Right kidney (tissue), 9 donors: Measurements from ENCODE around the gene TRMT11.
"Not testable (repeated sequence)": the region's sequence is repeated elsewhere in the genome, so short reads cannot be mapped to it uniquely, and the experiment has no call there.

Experiments
- DNase-seq: peaks from one replicate; pipeline ENCODE4 v3.0.0-alpha.2; 2016
- long read RNA-seq, 8 donors: transcript quantifications; one replicate each; lab custom pipeline, GENCODE V29; 2026

Gene TRMT11
- long read RNA-seq, donor 1, transcript TRMT11-201 (13 exons, 1,565 nt): major isoform, 7 of 7 reads
- long read RNA-seq, donor 1, partial matches to known transcripts: 0 of 7 reads
- long read RNA-seq, donor 1, other reads (novel, unspliced or antisense): 0 of 7 reads
- long read RNA-seq, donor 2, partial matches to known transcripts: 0 of 3 reads
- long read RNA-seq, donor 2, other reads (novel, unspliced or antisense): 0 of 3 reads
- long read RNA-seq, donor 3, partial matches to known transcripts: 0 of 3 reads
- long read RNA-seq, donor 3, other reads (novel, unspliced or antisense): 0 of 3 reads
- long read RNA-seq, donor 4, transcript TRMT11-201 (13 exons, 1,565 nt): major isoform, 6 of 11 reads
- long read RNA-seq, donor 4, partial matches to known transcripts: 5 of 11 reads
- long read RNA-seq, donor 4, other reads (novel, unspliced or antisense): 0 of 11 reads
- long read RNA-seq, donor 5, transcript TRMT11-201 (13 exons, 1,565 nt): major isoform, 6 of 6 reads
- long read RNA-seq, donor 5, partial matches to known transcripts: 0 of 6 reads
- long read RNA-seq, donor 5, other reads (novel, unspliced or antisense): 0 of 6 reads
- long read RNA-seq, donor 6, partial matches to known transcripts: 0 of 4 reads
- long read RNA-seq, donor 6, other reads (novel, unspliced or antisense): 0 of 4 reads
- long read RNA-seq, donor 7, transcript TRMT11-201 (13 exons, 1,565 nt): major isoform, 7 of 8 reads
- long read RNA-seq, donor 7, partial matches to known transcripts: 0 of 8 reads
- long read RNA-seq, donor 7, other reads (novel, unspliced or antisense): 0 of 8 reads
- long read RNA-seq, donor 8, transcript TRMT11-201 (13 exons, 1,565 nt): major isoform, 6 of 6 reads
- long read RNA-seq, donor 8, partial matches to known transcripts: 0 of 6 reads
- long read RNA-seq, donor 8, other reads (novel, unspliced or antisense): 0 of 6 reads

DNA sequence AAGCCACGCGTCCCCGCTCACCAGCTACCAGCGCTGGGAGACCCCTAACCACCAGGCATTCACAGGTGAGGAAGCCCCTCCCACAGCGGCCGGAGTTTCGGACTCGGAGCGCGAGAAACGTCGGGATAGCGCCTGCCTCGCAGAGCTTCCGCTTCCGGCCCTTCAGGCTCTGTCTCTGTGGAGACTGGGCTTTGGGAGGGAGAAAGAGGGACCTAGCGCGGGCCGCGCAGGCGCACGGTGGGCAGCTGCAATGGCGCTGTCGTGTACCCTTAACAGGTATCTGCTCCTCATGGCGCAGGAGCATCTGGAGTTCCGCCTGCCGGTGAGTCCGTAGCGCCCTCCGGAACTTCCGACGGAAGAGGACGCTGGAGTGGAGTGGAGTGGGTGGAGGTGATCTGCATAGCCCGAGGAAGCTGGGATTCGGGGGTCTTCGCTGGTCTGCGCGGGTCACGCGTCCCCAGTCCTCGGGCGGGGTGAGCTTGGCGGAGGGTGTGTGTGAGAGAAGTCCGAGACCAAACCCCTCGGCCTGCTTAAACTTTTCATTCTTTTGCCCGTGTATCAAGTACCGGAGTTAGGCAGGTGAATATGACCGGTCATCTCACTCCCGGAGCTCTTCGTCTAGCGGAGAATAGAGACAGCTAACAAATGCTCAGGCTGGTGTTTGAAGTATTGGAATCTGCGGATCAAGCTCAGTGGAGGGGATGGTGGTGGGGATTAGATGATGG, at the start of gene TRMT11:
TRMT11 (plus strand) TSS at position 240 of the 725 bp plus-strand sequence; CDS start at position 251, 11 bp downstream.
- DNase-seq: peak; percentile 88

DNA sequence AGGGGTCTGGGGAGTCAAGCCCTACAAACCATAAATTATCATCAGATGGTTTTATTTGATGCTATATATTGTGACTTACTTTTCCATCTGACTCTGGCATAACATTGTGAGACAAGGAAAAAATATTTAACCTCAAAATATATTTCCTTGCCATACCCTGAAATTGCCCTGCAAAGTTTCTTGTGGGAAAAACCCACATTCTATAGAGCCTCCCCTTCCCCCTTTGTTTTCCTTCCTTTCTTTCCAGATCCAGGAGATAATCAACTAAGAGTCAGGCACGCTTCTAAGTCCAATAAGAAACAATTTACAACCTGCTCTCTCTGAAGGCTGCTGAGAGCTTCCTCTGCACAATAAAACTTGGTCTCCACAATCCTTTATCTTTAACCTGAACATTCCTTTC, 47.3 kb upstream of the TRMT11 start:
- DNase-seq: no peak

DNA sequence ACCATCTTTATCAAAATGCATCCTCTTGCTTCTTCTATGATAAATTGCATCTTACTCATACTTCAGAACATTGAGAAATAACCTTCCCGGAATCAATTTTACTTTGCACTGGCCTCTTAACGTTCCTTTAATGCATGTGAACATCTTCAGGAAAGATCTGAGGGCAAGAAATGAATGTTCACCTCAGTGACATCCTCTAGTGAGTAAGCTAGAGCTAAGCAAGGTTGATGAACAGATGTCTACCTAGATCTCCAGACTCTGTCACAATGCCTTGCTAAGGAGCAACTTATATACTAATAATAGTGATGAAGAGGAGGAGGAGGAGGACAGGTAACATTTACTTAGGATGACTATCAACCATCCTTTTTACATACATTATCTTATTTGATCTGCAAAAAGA, 46.5 kb upstream of the TRMT11 start:
- DNase-seq: no peak

DNA sequence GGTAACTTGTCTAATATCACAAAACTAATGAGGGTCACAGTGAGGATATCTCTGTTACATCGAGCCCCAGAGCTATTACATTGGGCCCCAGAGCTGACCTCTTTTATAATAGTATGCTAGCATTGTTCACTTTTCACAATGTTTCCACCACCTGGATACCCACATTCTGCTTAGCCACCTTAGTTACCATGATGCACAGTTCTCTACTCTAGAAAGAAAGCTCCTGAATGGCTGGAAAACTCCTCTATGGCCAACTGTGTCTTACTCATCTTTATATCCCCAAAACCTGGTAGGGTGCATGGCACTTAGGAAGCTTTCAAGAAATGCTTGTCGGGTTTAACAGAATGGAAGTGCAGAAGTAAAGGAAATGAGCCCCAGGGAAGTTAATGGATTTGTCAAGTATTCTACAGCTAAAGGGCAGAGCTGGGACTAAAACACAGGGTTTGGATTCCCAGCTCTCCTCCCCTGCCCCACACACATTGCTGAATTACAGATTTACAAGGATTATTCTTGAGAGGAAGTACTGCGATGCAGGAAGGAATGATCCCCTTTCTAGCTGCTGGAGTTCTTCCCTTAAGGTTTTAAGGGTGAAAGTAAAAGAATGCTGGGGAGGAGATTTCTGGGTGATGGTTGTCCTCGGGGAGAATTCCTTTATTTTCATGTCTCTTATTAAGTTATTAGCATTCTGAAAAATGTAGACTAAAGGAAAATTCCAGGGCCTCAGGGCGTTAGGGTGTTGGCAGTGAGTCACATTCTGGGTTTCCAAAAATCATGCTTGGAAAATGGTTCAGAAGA, 45.9 kb upstream of the TRMT11 start:
- no peak for DNase-seq

DNA sequence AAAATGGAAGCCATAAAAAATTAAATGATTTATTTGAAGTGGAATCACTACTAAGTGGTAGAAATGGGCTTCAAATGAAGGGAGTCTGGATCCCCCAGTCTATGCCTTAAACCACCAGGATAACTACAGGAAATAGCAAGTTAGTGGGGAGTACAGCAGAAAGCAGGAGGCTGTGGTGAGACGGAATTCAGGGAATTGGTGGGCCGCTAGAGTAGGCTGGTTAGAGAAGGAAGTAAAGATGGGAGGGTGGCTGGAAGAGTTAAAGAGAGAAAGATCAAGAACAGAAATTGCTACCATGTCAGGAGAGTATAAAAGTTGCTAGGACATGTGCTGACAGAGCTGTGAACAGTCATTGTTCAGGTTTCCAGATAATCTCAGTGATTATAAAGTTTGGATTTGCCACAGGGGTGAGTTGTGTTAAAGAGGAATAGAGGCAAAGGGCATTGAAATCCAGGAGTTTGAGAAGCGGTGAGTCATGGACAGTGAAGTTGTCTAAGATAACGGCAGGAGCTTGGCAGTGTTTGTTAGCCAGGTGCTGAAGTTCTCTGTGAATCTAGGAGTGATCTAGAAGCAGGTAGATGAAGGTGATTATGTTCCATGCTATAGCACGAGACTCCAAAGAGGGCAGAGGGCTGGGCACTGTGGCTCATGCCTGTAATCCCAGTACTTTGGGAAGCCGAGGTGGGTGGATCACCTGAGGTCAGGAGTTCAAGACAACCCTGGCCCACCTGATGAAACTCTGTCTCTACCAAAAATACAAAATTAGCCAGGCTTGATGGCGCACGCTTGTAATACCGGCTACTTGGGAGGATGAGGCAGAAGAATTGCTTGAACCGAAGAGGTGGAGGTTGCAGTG, 43.4 kb upstream of the TRMT11 start:
- DNase-seq: no peak

DNA sequence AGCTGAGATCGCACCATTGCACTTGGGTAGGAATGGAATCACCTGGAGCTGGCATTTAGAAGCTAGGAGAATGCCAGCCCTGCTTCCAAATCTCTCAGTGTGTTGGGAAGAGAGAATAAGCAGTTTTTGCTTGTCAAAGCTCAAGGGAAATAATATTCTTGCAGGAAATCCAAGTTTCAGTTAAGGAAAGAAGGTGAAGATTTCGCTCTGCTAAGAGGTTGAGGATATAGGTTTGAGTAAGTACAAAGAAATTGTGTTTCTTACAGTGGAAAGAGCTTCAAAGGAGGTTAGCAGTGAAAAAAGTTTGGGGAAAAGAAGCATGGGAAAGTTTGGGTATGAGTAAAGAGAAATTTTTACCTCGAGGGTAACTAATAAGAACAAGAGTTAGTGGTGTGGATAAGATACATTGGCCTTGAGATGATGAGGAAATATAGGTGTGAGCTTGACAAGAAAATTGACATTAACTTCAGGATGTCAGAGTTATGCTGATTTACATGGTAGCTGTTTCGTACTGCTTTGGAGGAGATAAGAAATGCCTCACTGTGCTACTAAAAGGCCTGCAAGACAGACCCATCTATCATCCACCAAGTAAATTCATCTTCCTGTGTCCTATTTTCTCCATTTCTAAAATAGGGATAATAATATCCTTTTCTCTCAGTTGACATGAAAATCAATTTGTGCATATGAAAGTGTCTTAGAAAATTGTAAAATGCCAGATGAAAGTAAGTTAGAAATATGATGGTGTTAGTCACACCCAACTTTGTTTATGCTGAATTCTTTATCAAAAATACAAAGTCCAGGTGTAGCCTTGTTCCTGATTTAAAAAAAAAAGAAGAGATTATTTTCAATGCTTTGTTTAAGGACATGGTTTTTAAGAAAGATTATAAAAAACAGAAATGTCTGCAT, 42.6 kb upstream of the TRMT11 start:
- no peak for DNase-seq

DNA sequence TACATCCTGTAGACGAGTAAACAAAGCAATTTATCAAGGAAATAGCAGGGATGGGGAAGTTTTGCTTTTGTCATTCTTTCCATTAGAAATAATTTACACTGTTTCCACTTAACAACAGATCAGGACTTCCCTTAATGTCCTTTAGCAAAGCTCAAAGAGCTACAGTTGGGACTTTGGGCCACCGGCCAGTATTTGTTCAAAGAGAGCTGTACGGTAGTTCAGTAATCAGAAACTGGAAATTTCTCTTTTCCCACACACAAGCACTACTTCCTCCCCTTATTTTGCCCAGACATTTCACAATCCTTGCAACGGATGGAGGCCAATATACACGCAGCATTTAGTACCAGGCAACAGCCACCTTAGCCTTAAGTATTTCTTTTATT, 41.9 kb upstream of the TRMT11 start:
- no peak for DNase-seq

DNA sequence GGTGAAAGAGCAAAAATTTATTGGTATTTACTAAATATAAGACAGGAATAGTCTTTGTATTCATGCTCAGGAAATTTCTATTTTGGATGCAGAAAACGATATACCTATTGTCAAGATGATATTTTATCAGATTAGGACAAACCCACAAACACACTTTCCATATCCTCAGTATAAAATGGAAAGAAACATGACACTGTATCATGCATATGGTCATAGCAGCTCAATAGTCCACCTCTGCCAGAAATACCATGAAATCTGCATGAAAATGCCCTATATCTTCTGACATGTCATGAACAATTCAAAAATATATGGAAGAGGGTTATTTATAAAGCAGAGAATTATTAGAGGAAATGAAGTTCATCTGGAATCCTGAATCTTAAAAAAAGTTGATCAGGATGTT, 41.4 kb upstream of the TRMT11 start:
- no peak for DNase-seq

DNA sequence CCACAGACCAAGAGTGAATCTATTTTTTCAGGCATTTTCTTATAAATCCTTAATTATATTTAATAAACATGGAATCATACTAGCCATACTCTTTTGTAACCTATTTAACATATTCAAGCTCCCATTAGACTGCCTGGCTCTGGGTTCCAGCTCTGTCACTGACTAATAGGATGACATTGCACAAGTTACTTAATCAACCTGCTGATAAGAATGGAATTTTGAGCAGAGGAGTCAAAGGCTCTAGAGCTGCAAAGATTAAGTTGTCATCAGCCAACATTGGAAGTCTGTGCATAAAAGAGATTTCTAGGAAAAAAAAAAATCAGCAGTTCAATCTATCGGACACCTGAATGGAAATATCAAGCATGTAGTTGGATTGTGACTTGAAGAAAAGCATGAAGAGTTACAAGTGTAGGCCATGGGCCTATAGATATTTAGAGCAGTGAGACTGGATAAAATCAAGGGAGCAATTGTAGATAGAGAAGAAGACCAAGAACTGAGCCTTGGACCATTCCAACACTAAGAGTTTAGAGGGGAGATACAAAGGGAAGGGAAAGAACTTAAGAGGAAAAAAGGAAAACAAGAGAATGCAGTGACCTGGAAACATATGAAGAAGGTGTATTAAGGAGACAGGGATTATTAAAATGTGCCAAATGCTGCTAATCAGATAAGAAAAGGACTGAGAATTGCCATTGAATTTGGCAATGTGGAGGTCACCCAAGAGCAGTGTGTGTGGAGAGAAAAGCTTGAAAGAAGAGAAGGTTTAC, 40.8 kb upstream of the TRMT11 start:
- DNase-seq: no peak

DNA sequence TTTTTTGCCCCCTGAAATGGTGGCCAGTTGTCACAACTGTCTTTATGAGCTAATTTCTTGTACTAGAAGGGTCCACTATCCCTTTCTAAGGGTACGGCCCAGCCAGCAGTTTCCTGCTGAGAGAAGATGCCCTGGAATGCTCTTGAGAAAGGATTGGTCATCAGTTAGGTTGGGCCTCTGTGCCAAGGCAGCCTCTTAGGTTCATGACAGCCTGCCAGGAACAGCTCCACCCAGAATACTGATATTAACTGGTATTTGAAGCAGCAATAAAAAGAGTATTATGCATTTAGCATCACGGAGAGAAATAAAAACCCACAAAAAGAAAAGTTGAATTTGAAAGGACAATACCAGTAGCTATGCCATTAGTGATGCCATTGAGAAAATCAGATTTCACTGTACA, 38.7 kb upstream of the TRMT11 start:
- DNase-seq: no peak

DNA sequence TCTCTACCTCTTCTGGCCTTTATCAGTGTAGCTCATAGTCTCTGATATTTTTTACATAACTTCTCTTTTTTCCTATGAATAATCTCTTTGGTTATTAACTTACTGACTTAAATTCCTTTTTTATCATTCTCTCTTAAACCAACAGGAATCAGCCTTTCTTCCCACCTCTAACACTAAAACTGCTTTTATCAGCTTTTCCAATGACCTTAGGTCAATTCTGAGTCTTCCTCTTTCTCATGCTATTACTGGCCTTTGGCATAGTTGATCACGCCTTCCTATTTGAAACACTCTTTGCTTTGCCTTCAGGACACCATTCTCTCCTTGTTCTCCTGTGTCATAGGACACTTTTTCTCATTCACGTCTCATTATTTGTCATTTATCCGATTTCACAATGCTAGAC, 37.9 kb upstream of the TRMT11 start:
- no peak for DNase-seq

DNA sequence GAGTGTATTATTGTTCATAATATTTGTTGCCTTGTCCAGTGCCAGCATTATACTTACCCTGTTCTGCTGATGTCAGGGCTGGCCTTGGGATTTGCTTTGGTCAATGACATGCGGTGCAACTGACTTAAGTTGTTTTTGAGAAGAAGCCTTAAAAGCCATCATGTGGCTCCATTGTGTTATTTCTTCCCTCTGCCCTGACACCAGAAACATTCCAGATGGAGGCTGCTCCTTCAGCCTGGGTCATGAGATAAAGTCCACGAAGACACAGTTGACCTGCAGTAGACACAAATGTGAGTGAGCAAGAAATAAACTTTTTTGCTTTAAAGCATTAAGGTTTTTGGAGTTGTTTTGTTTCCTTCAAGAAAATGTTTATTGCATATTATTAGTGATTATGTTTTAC, 37.3 kb upstream of the TRMT11 start:
- no peak for DNase-seq

DNA sequence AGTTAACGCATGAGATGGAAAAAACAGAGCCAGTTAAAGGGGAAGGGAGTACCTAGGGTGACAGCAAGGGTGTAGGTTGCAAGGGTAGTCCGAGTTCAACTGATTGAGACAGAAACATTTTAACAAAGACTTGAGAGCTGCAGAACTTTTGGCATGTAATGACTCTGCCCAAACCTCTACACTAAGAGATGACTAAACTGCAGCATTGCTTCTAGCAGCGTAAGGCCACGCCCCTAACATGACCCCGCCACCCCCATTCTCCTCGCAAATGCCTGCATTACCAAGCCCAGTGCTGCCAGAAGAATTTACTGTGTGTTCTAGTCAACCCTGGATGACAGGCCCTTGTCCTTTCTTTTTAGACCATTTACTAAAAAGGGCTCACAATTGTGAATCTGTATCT, 36.0 kb upstream of the TRMT11 start:
- no peak for DNase-seq

DNA sequence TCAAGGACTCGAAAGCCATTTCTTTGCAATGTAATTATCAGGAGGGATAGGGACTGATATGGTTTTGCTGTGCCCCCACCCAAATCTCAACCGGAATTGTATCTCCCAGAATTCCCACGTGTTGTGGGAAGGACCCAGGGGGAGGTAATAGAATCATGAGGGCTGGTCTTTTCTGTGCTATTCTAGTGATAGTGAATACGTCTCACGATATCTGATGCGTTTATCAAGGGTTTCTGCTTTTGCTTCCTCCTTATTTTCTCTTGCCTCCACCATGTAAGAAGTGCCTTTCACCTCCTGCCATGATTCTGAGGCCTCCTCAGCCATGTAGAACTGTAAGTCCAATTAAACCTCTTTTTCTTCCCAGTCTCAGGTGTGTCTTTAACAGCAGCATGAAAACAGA, 35.6 kb upstream of the TRMT11 start:
- not testable (repeated sequence) for DNase-seq

DNA sequence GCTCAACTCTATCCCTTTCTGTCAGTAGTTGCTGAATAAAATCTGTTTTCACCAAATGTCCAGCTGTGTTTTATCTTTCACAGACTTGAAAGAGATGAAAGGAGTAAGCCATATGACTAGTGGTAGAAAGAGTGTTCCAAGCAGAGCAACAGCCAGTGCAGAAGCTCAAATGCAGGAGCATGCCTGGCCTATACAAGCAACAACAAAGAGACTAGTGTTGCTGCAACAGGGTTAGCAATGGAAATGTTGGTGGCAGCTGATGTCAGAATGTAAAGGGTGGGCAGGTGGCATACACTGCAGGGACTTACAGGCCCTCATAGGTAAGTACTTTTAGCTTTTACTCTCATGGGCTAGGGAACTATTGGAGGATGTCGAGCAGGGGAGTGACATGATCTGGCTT, 35.0 kb upstream of the TRMT11 start:
- DNase-seq: no peak

DNA sequence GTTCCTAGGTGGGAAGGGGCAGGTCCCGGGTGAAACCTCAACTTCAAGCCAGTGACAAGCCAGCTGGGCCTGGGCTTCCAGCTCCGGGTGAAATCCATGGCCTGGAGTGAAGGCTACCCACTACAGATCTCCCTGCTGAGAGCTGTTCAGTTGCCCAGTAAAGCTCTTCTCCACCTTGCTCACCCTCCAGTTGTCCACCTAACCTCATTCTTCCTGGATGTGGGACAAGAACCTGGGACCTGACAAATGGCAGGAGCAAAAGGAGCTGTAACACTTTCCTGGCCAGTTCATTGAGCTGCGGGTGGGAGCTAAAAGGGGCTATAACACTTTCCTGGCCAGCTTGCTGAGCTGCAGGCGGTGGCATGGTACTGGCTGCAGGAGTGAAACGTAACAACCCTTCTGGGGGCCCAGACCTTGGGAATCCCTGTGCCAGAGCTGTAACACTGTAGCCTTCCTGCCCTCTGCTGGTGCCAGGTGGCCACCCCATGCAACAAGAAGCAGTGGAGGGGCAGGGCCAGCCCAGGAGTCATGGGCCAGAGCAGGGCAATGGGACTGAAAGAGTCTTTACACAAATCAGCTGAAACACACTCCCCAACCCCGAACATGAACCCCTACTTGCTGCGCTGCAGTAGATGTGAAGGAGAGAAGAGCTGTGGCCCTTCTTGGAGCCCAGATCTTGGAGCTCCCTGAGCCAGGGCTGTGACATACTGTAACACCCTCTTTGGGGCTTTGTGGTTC, 33.4 kb upstream of the TRMT11 start:
- DNase-seq: no peak

DNA sequence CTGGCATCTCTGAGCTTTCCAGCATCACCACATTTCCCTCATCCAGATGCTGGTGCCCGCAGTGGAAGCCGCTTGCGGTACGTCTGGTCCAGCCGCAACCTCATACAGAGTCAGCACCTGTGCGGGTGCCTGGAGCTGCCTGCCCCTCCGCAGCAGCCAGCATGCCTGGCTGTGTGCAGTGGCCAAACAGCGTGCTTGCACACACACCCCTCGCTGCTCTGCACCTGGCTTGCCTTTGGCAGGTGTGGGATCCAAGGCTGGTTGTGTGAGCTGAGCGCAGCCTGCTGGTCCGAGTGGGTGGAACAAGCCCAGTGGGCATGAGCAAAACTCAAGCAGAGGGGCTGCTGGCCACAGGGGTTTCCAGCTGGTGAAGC, 32.9 kb upstream of the TRMT11 start:
- no peak for DNase-seq

DNA sequence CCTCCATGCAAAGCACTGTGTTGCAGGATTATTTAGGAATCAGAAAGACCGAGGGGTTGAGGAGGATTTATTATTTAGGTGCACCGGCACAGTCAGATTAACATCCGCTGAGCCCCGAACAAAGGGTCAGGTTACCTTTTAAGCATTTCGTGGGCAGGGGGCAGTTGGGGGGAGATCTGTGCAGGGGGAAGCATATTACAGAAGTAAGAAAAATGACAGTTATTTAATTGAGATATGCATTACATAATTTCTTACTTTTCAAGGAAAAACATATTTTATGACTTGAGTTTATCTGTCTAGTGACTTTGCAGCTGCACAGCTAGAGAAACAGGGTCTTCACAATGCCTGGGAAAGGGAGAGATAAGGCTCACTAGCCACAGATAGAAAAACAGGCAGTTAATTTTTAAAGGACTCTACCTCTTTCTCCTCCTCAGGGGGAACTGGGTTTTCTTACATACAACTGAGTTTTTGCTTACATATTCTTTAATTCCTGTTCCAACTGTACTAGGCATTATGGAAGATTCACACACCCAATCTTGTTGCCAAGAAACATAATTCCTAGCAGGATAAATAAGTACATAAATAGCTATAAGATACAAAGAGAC, 31.5 kb upstream of the TRMT11 start:
- DNase-seq: no peak
